Measurements from ENCODE around the gene BARHL1.

DNA sequence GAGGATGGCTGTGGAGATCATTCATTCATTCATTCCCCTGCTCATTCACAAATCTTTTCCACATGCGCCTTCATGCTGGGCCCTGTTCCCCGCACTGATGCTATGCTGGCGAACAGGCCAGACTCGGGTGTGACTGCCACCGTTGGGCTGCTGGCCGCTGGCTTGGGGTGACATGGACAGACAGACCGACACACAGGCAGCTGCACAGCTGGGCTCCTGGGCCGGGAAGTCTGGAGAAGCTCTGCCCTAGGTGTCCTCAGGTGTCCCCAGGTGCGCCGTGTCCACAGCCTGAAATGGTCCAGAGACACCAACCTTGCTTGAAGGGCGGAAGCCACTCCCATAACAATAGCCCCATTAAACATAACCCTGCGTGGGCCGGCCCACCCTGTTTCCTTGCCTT lies 35.0 kb upstream of the BARHL1 start:
- no peak for TF ChIP-seq CTCF (IDR thresholded peaks at IDR 0.05)
- TF ChIP-seq POLR2A (IDR thresholded peaks at IDR 0.05): no peak

All from prostate gland (tissue), 2 donors.